Fibroblast of lung (primary cell): ENCODE data around the gene INTS1.

Experiments used
- CTCF ChIP-seq, 2 donors: IDR thresholded peaks in 1 of 2; conservative IDR thresholded peaks in 1 of 2; 1 replicate in 1 of 2; 2 replicates in 1 of 2; pipeline ENCODE4 v1.5.1; 2011 to 2012; ENCODE audit warnings: low read length in 2 of 2, control low read depth in 1 of 2, inconsistent platforms in 1 of 2, low read depth in 1 of 2, mild to moderate bottlenecking in 1 of 2
- EZH2 ChIP-seq: IDR thresholded peaks from 2 replicates; pipeline ENCODE4 v1.5.1; 2012; ENCODE audit warnings: low read length, control low read depth, mild to moderate bottlenecking; ENCODE audit errors: missing control alignments

- TF ChIP-seq CTCF (conservative IDR thresholded peaks at IDR 0.05 in 1 of 2, IDR thresholded peaks at IDR 0.05 in 1 of 2; ENCODE audit: low read depth in 1 of 2, low read length in 2 of 2), result no peak
- TF ChIP-seq EZH2, result no peak
These were observed 69.9 kb downstream of the INTS1 start for GRCh38 chr7:1434165-1434718.
